Epithelial cell of proximal tubule (primary cell): ENCODE results near the gene CEP97. TPM values are rescaled to one million over a fixed set of nuclear protein-coding genes. Genes with fewer than 3 reads are reported as not detected.
"Not testable (repeated sequence)": the region's sequence is repeated elsewhere in the genome, so short reads cannot be mapped to it uniquely, and the experiment has no call there.

ENCODE experiments used
- DNase-seq: peaks from one replicate; pipeline ENCODE4 v3.0.0-alpha.2; 2011; ENCODE audit warnings: low read depth
- H3K4me3 ChIP-seq: 2 replicates; pipeline ENCODE4 v1.5.1; 2011; ENCODE audit warnings: low read depth, mild to moderate bottlenecking, low read length
- CTCF ChIP-seq: conservative IDR thresholded peaks from 2 replicates; pipeline ENCODE4 v1.5.1; 2012; ENCODE audit warnings: low read depth, mild to moderate bottlenecking, low read length
- total RNA-seq: library from RNA; depleted of rRNA; stranded (reverse); fragments of >200 nt; gene quantifications from 2 replicates; pipeline ENCODE4 v1.2.3, GENCODE V29; 2015

CEP97 gene
- total RNA-seq, 1 donor from 2014 or later: 9.3 TPM

- DNase-seq, H3K4me3 ChIP-seq: not testable (repeated sequence)
- peak; percentile 55 for TF ChIP-seq CTCF
Measured at GRCh38 chr3:101693540-101693939, 30.9 kb upstream of the CEP97 start.

- DNase-seq, H3K4me3 ChIP-seq: not testable (repeated sequence)
Measured at GRCh38 chr3:101694836-101695235, 29.6 kb upstream of the CEP97 start.

DNA sequence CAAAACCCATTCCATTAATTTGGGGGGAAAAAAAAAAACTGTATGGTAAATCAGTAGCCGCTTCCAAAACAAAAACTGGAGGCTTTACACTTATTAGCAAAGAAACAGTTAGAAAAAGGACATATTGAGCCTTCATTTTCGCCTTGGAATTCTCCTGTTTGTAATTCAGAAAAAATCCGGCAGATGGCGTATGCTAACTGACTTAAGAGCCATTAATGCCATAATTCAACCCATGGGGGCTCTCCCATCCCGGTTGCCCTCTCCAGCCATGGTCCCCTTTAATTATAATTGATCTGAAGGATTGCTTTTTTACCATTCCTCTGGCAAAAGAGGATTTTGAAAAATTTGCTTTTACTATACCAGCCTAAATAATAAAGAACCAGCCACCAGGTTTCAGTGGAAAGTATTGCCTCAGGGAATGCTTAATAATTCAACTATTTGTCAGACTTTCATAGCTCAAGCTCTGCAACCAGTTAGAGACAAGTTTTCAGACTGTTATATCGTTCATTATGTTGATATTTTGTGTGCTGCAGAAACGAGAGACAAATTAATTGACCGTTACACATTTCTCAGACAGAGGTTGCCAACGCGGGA is 28.5 kb upstream of the CEP97 start:
- no peak for DNase-seq
- no peak overlapping the region for H3K4me3 ChIP-seq
- peak; percentile 68 for TF ChIP-seq CTCF

DNA sequence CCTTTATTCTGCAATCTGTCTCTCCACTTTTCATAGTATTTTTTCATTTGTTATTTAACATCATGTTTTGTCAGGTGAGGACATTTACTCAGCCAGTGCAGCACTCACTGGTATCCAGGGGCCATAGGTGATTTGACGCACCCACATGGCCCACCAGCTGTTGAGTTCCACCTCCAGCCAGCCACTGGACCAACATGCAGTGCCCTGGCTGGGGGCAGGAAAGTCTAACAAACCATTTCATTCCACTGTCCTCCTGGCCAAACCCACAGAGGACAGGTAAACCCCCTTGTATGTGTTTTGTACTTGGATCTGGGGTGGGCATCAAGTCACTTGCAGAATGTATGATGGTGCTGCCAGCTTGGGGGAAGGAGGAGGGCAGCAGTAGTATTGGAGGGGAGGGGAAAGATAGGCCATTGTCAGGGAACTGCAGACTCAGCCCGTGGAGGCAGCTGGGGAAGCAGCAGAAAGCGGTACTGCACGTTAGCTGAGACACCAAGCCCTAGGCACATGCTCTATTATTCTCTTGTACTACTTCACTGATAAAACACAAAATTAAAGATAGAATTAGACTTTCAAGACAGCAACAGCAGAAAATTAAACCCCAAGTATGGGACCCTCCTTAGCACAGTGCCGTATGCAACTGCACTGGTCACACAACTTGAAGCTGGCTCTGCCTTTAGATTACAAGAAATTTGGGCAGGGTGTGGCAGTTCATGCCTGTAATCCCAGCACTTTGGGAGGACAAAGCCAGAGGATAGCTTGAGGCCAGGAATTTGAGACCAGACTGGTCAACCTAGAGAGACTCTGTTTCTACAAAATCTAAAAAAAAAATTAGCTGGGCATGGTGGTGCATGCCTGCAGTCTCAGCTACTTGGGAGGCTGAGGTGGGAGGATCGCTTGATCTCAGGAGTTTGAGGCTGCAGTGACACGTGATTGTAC is 22.4 kb upstream of the CEP97 start:
- H3K4me3 ChIP-seq: no peak overlapping the region
- no peak for DNase-seq
- no peak for TF ChIP-seq CTCF

GRCh38 chr3:101702726-101703125 is 21.7 kb upstream of the CEP97 start:
- no peak for TF ChIP-seq CTCF
- H3K4me3 ChIP-seq: no peak overlapping the region
- DNase-seq: no peak

DNA sequence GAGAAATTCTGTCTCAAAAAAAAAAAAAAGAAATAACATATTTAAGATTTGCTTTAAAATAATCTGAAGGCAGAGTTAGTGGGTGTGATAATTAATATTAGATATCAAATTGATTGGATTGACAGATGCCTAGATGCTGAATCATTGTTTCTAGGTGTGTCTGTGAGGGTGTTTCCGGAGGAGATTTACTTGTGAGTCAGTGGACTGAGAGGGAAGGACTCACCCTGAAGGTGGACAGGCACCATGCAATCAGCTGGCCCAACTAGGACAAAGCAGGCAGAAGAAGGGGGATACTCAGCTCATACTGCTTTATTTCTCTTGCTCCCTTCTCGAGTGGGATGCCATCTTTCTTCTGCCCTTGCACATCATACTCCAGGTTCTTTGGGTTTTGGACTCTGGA is 21.2 kb upstream of the CEP97 start:
- no peak for TF ChIP-seq CTCF
- no peak for DNase-seq
- H3K4me3 ChIP-seq: no peak overlapping the region

DNA sequence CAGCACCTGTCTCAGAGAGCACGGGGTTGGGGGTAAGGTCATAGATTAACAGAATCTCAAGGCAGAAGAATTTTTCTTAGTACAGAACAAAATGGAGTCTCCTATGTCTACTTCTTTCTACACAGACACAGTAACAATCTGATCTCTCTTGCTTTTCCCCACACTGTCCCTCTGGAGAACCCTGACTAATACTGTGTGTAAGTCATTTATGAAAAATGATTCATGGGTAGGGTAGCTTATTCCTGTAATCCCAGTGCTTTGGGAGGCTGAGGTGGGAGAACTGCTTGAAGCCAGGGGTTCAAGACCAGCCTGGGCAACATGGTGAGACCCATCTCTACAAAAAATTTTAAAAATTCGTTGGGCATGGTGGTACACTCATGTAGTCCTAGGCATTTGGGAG is 19.8 kb upstream of the CEP97 start:
- not testable (repeated sequence) for H3K4me3 ChIP-seq, DNase-seq

DNA sequence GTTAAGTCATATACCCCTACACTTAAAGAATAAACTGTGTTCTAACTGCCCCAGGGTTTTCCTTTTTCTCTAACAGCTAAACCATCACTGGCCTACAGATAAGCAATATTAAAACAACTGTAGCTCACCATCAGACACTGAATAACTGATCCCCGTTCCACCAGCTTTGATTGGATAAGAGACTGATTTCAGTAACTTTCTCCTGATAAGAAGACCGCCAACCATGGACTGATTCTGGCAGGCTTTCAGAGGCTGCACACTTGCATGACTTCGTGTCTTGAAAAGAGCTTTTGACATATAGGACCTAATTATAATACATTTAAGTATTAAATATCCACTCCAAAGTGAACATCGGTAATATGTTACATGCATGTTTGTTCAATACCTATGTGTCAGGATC is 15.3 kb upstream of the CEP97 start:
- no peak for DNase-seq
- TF ChIP-seq CTCF: no peak
- H3K4me3 ChIP-seq: no peak overlapping the region
